GM12878 (cell line): ENCODE data around the gene SATB1.

Source experiments
- ASH2L ChIP-seq: fragments of 300-600, 200-600 bp; sonication (generic); IDR thresholded peaks from 2 replicates; pipeline ENCODE4 v1.6.1; 2017; ENCODE audit warnings: low read depth, mild to moderate bottlenecking, borderline replicate concordance
- BMI1 ChIP-seq: fragments of 450-650 bp; IDR thresholded peaks from 2 replicates; pipeline ENCODE4 v1.6.1; 2016; ENCODE audit warnings: mild to moderate bottlenecking, moderate library complexity, borderline replicate concordance
- CREB1 ChIP-seq: IDR thresholded peaks from 2 replicates; pipeline ENCODE4 v1.6.1; 2012; ENCODE audit warnings: low read depth, mild to moderate bottlenecking, inconsistent platforms
- ETV6 ChIP-seq, 2 experiments: fragments of 450-650 bp in 1 of 2; IDR thresholded peaks in 1 of 2; conservative IDR thresholded peaks in 1 of 2; 2 replicates each; pipeline ENCODE4 v1.6.1; 2014; ENCODE audit warnings: antibody characterized with exemption in 1 of 2, borderline replicate concordance in 1 of 2, low read depth in 1 of 2, mild to moderate bottlenecking in 1 of 2, moderate library complexity in 1 of 2
- EZH2 ChIP-seq: IDR thresholded peaks from 2 replicates; pipeline ENCODE4 v1.6.1; 2012; ENCODE audit warnings: low read depth, mild to moderate bottlenecking, control low read depth, inconsistent platforms, low read length, borderline replicate concordance; ENCODE audit not compliant: control insufficient read depth
- JUNB ChIP-seq: IDR thresholded peaks from 2 replicates; pipeline ENCODE4 v1.6.1; 2016; ENCODE audit warnings: antibody characterized with exemption, mild to moderate bottlenecking
- NFYB ChIP-seq: IDR thresholded peaks from 2 replicates; pipeline ENCODE4 v1.6.1; 2011; ENCODE audit warnings: low read depth, mild to moderate bottlenecking, low read length, improper control_type of control experiment, moderate library complexity; ENCODE audit not compliant: insufficient read depth
- POLR2A ChIP-seq: IDR thresholded peaks from 2 replicates; pipeline ENCODE4 v1.6.1; 2011; ENCODE audit warnings: low read depth, mild to moderate bottlenecking, low read length
- RB1 ChIP-seq: fragments of 450-650 bp; formaldehyde crosslinking; IDR thresholded peaks from 2 replicates; pipeline ENCODE4 v1.6.1; 2017; ENCODE audit warnings: mild to moderate bottlenecking, borderline replicate concordance
- RFX5 ChIP-seq: IDR thresholded peaks from 2 replicates; pipeline ENCODE4 v1.6.1; 2011; ENCODE audit warnings: low read depth, low read length, improper control_type of control experiment
- SPI1 ChIP-seq: IDR thresholded peaks from 2 replicates; pipeline ENCODE4 v1.6.1; 2011; ENCODE audit warnings: low read depth, mild to moderate bottlenecking, low read length, moderate library complexity, borderline replicate concordance; ENCODE audit not compliant: insufficient read depth
- TAF1 ChIP-seq: IDR thresholded peaks from 2 replicates; pipeline ENCODE4 v1.6.1; 2011; ENCODE audit warnings: mild to moderate bottlenecking, low read depth, low read length, borderline replicate concordance
- ZZZ3 ChIP-seq: IDR thresholded peaks from 2 replicates; pipeline ENCODE4 v1.6.1; 2011; ENCODE audit warnings: low read depth; ENCODE audit not compliant: control insufficient read depth, insufficient read length
- TF ChIP-seq, protein P1 (sequence below), 3 experiments: IDR thresholded peaks in 2 of 3; conservative IDR thresholded peaks in 1 of 3; 2 replicates each; pipeline ENCODE4 v1.5.1; 2011; ENCODE audit warnings: low read depth in 3 of 3, low read length in 3 of 3, mild to moderate bottlenecking in 3 of 3, control low read depth in 2 of 3, moderate library complexity in 2 of 3, inconsistent platforms in 1 of 3, mixed read lengths in 1 of 3; ENCODE audit not compliant: control insufficient read depth in 2 of 3, insufficient read depth in 1 of 3; ENCODE audit errors: extremely low read depth in 1 of 3

DNA sequence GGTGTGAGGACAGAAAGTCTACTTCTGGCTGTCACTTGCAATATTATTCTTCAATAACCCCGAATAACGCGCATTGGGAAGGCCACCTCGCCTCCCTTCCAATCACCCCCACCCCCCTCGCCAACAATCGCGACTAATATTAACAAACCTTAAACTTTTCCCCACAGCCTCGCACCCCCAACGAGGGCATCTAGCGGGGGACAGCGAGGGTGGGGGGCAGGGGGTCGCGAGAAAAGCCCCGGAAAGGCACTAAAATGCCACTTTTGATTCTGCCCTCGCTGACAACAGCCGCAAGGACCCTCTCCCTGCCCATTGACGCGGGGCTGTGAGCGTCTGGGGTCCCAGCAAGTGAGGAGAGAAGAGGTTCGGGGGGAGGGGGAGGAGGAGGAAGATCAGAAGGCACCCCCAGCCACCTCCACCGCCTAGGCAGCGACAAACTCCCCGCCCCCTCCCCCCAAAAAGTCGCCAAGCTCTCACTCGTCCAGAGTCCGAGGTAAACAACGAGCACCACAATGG is 868 bp downstream of the SATB1 start:
- TF ChIP-seq SPI1 (no peak), ZZZ3 (no peak), RB1 (no peak), RFX5 (no peak), NFYB (no peak), ETV6 (conservative IDR thresholded peaks at IDR 0.05 in 1 of 2, IDR thresholded peaks at IDR 0.05 in 1 of 2; ENCODE audit: borderline replicate concordance in 1 of 2, low read depth in 1 of 2) (no peak), ASH2L (no peak), POLR2A (no peak), TAF1 (no peak), CREB1 (no peak), JUNB (no peak), BMI1 (no peak), EZH2 (no peak)
- TF ChIP-seq, protein P1, sequence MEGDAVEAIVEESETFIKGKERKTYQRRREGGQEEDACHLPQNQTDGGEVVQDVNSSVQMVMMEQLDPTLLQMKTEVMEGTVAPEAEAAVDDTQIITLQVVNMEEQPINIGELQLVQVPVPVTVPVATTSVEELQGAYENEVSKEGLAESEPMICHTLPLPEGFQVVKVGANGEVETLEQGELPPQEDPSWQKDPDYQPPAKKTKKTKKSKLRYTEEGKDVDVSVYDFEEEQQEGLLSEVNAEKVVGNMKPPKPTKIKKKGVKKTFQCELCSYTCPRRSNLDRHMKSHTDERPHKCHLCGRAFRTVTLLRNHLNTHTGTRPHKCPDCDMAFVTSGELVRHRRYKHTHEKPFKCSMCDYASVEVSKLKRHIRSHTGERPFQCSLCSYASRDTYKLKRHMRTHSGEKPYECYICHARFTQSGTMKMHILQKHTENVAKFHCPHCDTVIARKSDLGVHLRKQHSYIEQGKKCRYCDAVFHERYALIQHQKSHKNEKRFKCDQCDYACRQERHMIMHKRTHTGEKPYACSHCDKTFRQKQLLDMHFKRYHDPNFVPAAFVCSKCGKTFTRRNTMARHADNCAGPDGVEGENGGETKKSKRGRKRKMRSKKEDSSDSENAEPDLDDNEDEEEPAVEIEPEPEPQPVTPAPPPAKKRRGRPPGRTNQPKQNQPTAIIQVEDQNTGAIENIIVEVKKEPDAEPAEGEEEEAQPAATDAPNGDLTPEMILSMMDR (IDR thresholded peaks at IDR 0.05 in 2 of 3, conservative IDR thresholded peaks at IDR 0.05 in 1 of 3; ENCODE audit: control insufficient read depth in 2 of 3, extremely low read depth in 1 of 3, insufficient read depth in 1 of 3, low read depth in 3 of 3, low read length in 3 of 3), result no peak
